NCI-H748 treated with DMSO at 0.1 percent for 48 hours (cell line): Measurements from ENCODE around the gene OR5D13.

ENCODE experiments used
- DNase-seq: peaks from one replicate; lab custom pipeline; 2025; lab: John Stamatoyannopoulos, UW

OR5D13 gene, protein sequence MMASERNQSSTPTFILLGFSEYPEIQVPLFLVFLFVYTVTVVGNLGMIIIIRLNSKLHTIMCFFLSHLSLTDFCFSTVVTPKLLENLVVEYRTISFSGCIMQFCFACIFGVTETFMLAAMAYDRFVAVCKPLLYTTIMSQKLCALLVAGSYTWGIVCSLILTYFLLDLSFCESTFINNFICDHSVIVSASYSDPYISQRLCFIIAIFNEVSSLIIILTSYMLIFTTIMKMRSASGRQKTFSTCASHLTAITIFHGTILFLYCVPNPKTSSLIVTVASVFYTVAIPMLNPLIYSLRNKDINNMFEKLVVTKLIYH

DNA sequence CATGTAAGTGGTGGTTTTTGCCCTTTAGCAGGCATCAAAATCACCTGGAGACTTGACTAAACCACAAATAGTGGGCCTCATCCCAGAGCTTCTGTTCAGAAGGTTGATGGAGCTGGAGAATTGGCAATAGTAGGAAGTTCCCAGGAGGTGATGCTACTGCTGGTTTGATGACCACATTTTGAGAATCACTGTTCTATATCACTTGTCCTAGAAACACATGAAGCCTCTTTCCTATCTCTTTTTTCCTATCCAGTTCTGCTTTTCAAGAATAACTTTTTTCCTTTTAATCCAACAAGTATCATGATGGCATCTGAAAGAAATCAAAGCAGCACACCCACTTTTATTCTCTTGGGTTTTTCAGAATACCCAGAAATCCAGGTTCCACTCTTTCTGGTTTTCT, at the start of gene OR5D13:
OR5D13 (plus strand) TSS at position 301 of the 400 bp plus-strand sequence; CDS start at position 301, 0 bp downstream.
- no peak for DNase-seq

DNA sequence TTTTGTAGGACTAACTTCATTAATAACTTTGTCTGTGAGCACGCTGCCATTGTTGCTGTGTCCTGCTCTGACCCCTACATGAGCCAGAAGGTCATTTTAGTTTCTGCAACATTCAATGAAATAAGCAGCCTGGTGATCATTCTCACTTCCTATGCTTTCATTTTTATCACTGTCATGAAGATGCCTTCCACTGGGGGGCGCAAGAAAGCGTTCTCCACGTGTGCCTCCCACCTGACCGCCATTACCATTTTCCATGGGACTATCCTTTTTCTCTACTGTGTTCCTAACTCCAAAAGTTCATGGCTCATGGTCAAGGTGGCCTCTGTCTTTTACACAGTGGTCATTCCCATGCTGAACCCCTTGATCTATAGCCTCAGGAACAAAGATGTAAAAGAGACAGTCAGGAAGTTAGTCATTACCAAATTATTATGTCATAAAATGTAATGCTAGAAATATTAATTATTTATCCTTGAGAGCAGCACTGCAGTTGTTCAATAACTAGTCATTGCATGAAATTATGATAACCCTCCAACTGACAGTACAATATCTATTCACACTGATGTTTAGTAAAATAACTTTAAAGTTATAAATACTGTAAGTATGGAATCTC, 46.4 kb upstream of the OR5D13 start:
- DNase-seq: no peak

DNA sequence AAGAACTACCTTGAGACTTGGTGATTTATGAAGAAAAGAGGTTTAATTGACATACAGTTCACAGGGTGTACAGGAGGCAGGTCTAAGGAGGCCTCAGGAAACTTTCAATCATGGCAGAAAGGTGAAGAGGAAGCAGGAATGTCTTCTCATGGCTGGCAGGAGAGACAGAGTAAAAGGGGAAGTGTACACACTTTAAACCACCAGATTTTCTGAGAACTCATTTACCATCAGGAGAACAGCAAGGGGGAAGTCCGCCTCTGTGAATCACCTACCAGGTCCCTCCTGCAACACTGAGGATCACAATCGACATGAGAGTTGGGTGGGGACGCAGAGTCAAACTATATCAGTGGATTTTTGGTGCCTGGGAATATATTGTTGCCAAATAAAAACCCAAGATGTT, 40.3 kb upstream of the OR5D13 start:
- DNase-seq: no peak

DNA sequence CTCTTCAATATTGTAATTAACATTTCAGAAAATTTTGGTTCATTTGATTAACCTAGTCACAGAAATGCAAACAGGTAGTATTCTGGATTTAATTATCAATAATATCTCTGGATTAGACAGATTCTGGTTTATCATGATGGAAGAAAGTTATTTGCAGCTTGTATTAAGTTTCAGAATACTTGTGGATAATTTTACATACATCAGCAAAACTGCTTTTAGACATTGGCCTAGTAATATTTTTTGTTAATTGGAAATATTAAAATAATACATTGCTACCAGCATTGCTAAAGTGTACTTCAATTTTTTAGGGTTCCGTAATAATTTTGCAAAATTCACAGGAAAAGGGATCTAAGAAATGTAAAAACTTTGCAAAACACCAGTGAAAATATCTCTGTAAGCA, 18.4 kb downstream of the OR5D13 start:
- no peak for DNase-seq

DNA sequence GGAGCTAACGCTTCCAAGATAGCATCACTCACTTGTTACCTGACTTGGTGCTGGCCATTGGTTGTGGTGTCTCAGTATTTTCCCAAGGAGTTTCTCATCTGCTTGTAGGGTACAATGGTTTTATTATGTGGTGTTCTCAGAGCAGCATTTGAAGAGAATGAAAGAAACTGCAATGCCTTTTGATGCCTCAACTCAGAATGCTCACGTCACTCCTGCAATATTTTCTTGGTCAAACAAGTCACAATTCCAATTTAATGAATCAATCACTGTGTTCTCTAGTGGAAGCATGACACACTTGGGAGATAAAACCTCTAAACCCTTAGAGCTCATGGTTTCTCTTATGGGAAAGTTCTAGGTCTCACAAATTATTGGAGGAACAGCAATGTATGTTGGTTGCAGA, 20.1 kb downstream of the OR5D13 start:
- DNase-seq: no peak

DNA sequence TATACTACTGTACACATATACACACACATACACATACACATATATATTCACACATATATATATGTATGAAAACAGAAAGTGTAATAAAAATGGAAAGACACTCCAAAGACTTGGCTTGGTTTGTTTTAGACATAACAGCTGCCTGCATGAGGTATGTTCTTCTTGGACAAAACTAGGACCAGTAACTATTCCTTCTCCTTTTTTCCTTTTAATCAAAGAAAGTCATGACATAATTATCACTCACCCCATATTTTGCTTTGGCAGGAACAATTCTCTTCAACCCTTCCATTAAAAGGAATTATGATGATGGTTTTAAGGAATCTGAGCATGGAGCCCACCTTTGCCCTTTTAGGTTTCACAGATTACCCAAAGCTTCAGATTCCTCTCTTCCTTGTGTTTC, 22.0 kb downstream of the OR5D13 start, which contains the start of gene OR5D14:
OR5D14 (plus strand) TSS at position 301 of the 400 bp plus-strand sequence; CDS start at position 301, 0 bp downstream.
- DNase-seq: no peak

DNA sequence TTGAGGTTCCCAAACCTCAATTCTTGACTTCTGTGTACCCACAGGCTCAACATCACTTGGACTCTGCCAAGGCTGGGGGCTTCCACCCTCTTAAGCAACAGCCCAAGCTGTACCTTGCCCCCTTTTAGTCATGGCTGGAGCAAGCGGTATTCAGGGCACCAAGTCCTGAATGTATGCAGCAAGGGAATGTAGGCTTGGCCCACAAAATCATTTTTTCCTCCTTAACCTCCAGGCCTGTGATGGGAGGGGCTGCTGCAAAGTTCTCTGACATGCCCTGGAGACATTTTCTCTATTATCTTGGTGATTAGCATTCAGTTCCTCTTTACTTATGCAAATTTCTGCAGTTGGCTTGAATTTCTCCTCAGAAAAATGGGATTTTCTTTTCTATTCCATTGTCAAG, 33.0 kb downstream of the OR5D13 start:
- DNase-seq: no peak

DNA sequence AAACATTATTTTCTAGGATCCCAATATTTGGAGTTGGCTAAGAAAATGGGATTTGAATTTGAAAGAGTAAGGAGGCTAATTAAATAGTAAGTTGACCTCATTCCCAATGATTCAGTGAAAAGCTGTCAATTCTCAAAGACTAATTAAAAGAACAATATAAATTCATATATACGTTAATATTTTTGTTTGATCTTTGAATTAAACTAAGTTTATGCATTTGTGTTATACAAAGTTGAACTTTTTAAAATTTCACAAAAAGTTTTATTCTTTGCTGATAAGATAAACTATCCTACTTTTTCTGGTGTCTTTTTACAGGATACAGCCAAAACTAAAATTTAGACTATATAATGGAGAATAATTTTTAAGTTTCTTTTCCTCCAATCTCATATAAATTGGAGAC, 37.8 kb downstream of the OR5D13 start, which contains the start of gene OR5L1:
OR5L1 (plus strand) TSS at position 301 of the 400 bp plus-strand sequence. CDS start 100 bp downstream, outside the sequence.
- DNase-seq: no peak

DNA sequence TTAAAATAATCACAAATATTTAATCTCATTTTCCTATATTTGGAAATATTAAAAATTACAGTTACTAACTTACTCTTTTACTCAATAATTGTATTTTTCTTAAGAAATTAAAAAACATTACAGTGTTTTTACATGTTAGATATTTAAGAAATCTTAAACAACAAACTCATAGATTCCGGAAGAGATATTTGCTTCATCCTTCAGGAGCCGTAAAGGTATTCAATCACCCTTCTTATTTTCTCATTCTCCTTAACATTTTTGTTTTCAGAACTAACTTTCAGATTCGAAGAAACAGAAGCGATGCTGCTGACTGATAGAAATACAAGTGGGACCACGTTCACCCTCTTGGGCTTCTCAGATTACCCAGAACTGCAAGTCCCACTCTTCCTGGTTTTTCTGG, 46.1 kb downstream of the OR5D13 start, which contains the start of gene OR5D18:
OR5D18 (plus strand) TSS at position 301 of the 400 bp plus-strand sequence; CDS start at position 301, 0 bp downstream.
- DNase-seq: no peak
